Common myeloid progenitor, CD34-positive (primary cell): ENCODE data around the gene GRK5.
"Not testable (repeated sequence)": the region's sequence is repeated elsewhere in the genome, so short reads cannot be mapped to it uniquely, and the experiment has no call there.

Experiments
- CTCF ChIA-PET: fragments of 350-600 bp; sonication (Branson Sonifier 250); formaldehyde crosslinking; loops from one replicate; lab custom pipeline; 2021; ENCODE audit warnings: antibody characterized with exemption; lab: Charles Lee
- POLR2A ChIA-PET: fragments of 350-600 bp; sonication (Branson Sonifier 250); formaldehyde crosslinking; loops from one replicate; lab custom pipeline; 2021; ENCODE audit warnings: antibody characterized with exemption; lab: Charles Lee
- DNase-seq, 3 donors: peaks; one replicate each; pipeline versions ENCODE4 v3.0.0 to v3.0.0-alpha.2; 2013
- H3K27ac ChIP-seq, 2 experiments: 1 replicate in 1 of 2; 2 replicates in 1 of 2; pipeline ENCODE4 v1.7.0; 2013; ENCODE audit warnings: inconsistent platforms in 2 of 2, low read length in 2 of 2, mild to moderate bottlenecking in 2 of 2, low read depth in 1 of 2, moderate library complexity in 1 of 2; ENCODE audit not compliant: severe bottlenecking in 2 of 2, insufficient read depth in 1 of 2, poor library complexity in 1 of 2
- H3K27me3 ChIP-seq, 5 experiments: replicated peaks in 2 of 5; 1 replicate in 3 of 5; 2 replicates in 2 of 5; pipeline versions ENCODE4 v1.6.1 to v1.7.0; 2013; ENCODE audit warnings: low read length in 4 of 5, mild to moderate bottlenecking in 2 of 5, moderate library complexity in 2 of 5, inconsistent platforms in 1 of 5; ENCODE audit not compliant: insufficient read depth in 5 of 5, control insufficient read depth in 4 of 5
- H3K36me3 ChIP-seq, 4 experiments: 1 replicate in 2 of 4; 2 replicates in 2 of 4; pipeline versions ENCODE4 v1.6.1 to v1.7.0; 2013; ENCODE audit warnings: low read length in 3 of 4, control low read depth in 1 of 4, mild to moderate bottlenecking in 1 of 4; ENCODE audit not compliant: control insufficient read depth in 4 of 4, insufficient read depth in 4 of 4
- H3K4me1 ChIP-seq, 4 experiments: 1 replicate in 3 of 4; 2 replicates in 1 of 4; pipeline versions ENCODE4 v1.6.1 to v1.7.1; 2013; ENCODE audit warnings: low read length in 3 of 4, mild to moderate bottlenecking in 3 of 4, control low read depth in 1 of 4, inconsistent platforms in 1 of 4, moderate library complexity in 1 of 4; ENCODE audit not compliant: control insufficient read depth in 4 of 4, insufficient read depth in 4 of 4; ENCODE audit errors: control extremely low read depth in 1 of 4
- H3K4me3 ChIP-seq, 7 experiments: 1 replicate in 4 of 7; 2 replicates in 3 of 7; pipeline versions ENCODE4 v1.5.1 to v1.7.0; 2013; ENCODE audit warnings: mild to moderate bottlenecking in 7 of 7, low read length in 6 of 7, moderate library complexity in 6 of 7, inconsistent platforms in 2 of 7, low read depth in 2 of 7, control low read depth in 1 of 7; ENCODE audit not compliant: insufficient read depth in 4 of 7, control insufficient read depth in 1 of 7; ENCODE audit errors: extremely low read depth in 1 of 7
- H3K9me3 ChIP-seq, 5 experiments: 1 replicate in 4 of 5; 2 replicates in 1 of 5; pipeline versions ENCODE4 v1.6.1 to v1.7.1; 2013; ENCODE audit warnings: low read length in 4 of 5, mild to moderate bottlenecking in 2 of 5, inconsistent platforms in 1 of 5, low read depth in 1 of 5, moderate library complexity in 1 of 5; ENCODE audit not compliant: control insufficient read depth in 4 of 5, insufficient read depth in 2 of 5; ENCODE audit errors: control extremely low read depth in 1 of 5
- WGBS: methylation state at CpG from one replicate; pipeline ENCODE4 v1.1.5; 2013; ENCODE audit not compliant: insufficient coverage; 5-methylcytosine and 5-hydroxymethylcytosine counted together

GRK5 gene

DNA sequence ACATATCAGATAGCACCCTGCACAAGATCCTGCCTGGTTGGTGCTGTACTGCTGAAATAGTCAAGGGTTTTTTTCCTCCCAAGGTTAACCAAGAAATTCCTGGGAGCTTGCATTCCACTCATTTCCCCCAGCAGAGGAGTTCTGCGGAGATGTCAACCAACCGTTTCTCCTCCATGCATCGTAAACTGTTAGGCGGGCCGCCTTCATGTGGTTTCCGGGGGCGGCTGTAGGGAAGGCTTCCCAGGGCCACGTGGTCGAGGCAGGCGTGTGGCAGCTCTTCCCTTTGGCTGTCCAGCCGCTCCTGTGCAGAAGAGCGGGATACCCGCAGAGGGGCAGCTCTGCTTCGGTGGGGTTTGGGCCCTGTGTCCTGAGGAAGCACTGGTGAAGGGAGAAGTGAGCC lies 221.4 kb downstream of the GRK5 start:
- H3K4me3 ChIP-seq = no peak overlapping the region
- DNase-seq = no peak
- POLR2A ChIA-PET = no interaction called here
- peaks cover 0 to 15% (median 12%) of the 10 kb centered on the region in 4 experiments for H3K4me1 ChIP-seq
- CTCF ChIA-PET = interaction anchor here (1.2 to 4.8 kb wide), 3 partner anchors 9 to 230 kb away, joined by 3 to 32 read pairs (median 4); no protein-coding TSS in a partner anchor
- H3K27me3 ChIP-seq = peaks cover 0 to under 1% (median 0%) of the 10 kb centered on the region in 5 experiments
- H3K9me3 ChIP-seq = peaks cover 0 to 5% (median 3%) of the 10 kb centered on the region in 5 experiments
- H3K36me3 ChIP-seq = peaks cover 0 to 10% (median 0%) of the 10 kb centered on the region in 4 experiments
- 65% methylated on average over 13 of the region's 14 CpGs for WGBS
- no peak overlapping the region for H3K27ac ChIP-seq

DNA sequence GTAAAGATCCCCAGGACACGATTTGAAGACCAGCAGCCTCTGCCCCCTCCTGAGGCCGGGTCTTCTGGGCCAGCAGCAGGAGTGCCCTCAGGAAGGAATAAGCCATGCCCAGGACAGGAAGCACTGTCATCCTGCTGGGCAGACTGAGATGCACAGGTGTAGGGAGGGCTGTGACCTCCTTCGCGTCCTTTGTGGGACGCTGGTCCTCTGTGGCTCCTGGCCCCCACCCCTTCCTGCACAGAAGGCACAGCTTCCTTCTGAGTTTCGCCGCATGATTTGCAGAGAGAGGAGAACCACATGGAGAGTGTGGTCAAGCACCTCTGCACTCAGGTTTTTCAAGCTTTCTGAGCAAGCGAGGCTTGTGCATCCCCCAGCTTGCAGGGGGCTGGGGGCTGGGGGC lies 222.4 kb downstream of the GRK5 start:
- DNase-seq = peak in 2 of 3 donors; percentile 23 to 27
- 44% methylated on average over 7 of the region's 8 CpGs for WGBS
- no peaks in the 10 kb centered on the region for H3K27me3 ChIP-seq
- H3K9me3 ChIP-seq = peaks cover 0 to 9% (median 5%) of the 10 kb centered on the region in 5 experiments
- H3K4me3 ChIP-seq = no peak overlapping the region
- ChIA-PET POLR2A (no interaction called here), CTCF (interaction anchor here (1.4 to 4.8 kb wide), 2 partner anchors 10 to 231 kb away, joined by 4 to 32 read pairs; no protein-coding TSS in a partner anchor)
- peaks cover 0 to 15% (median 12%) of the 10 kb centered on the region in 4 experiments for H3K4me1 ChIP-seq
- H3K27ac ChIP-seq = no peak overlapping the region
- H3K36me3 ChIP-seq = peaks cover 0 to 10% (median 0%) of the 10 kb centered on the region in 4 experiments

DNA sequence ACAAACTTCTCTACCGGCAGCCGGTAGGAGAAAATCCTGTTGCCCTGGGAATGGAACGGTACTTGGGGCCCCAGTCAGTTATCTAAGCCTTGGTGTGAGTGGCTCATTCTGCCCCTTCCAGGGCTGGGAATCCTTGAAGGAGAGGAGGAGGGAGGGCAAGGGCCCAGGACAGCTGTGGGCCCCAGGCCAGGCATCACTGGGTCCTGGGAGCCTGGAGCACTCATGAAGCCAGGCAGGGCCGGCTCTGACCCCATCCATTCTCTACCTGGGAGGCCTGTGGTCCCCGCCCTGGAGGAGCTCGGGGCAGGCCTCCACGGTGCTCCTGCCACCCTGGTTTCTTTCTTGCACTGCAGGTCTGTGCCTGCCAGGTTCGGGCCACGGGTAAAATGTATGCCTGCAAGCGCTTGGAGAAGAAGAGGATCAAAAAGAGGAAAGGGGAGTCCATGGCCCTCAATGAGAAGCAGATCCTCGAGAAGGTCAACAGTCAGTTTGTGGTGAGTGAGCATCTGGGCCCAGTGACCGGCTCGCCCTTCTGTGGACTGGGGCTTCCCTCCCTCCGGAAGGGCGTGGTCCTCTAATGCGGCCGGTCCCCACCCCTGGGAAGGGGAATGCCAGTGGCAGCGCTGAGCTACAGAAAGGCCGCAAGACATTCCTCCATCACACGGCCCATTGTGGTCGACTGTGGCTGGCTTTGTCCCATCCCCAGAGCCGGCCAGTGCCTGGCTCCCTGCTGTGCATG lies 223.8 kb downstream of the GRK5 start:
- H3K27ac ChIP-seq = no peak overlapping the region
- peaks cover 0 to 10% (median 0%) of the 10 kb centered on the region in 4 experiments for H3K36me3 ChIP-seq
- CTCF ChIA-PET = interaction anchor here (1.1 to 4.8 kb wide), 6 partner anchors 11 to 241 kb away, joined by 3 to 32 read pairs (median 6); partner anchors contain the start of gene GRK5
- POLR2A ChIA-PET = no interaction called here
- H3K27me3 ChIP-seq = no peaks in the 10 kb centered on the region
- H3K4me1 ChIP-seq = peaks cover 0 to 15% (median 12%) of the 10 kb centered on the region in 4 experiments
- no peak overlapping the region for H3K4me3 ChIP-seq
- DNase-seq = no peak
- WGBS = 95% methylated on average over 20 of the region's 22 CpGs
- H3K9me3 ChIP-seq = peaks cover 0 to 11% (median 9%) of the 10 kb centered on the region in 5 experiments

DNA sequence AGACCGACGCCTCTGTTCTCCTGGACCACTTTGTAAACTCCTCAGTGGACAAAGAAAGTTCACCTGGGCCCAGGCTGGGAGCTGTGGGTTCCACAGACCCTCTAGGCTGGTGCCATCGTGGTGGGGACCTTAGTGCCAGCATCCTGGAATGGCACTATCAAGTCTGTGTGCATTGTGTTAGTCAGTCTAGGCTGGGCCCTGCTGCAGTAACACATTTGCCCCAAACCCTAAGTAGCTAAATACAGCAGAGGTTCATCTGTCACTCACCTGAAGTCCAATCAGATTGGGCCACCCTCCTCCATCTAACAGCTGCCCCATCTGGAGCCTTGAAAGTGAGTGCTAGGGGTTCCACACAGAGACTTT lies 224.4 kb downstream of the GRK5 start:
- ChIA-PET CTCF (interaction anchor here (1.1 to 4.8 kb wide), 6 partner anchors 12 to 242 kb away, joined by 3 to 32 read pairs (median 6); partner anchors contain the start of gene GRK5), POLR2A (no interaction called here)
- Histone ChIP-seq H3K27me3 (no peaks in the 10 kb centered on the region), H3K36me3 (peaks cover 0 to 9% (median 0%) of the 10 kb centered on the region in 4 experiments), H3K27ac (no peak overlapping the region), H3K4me3 (no peak overlapping the region), H3K9me3 (peaks cover 0 to 11% (median 9%) of the 10 kb centered on the region in 5 experiments), H3K4me1 (peaks cover 0 to 15% (median 12%) of the 10 kb centered on the region in 4 experiments)
- DNase-seq = no peak
- 100% methylated on average over 3 of the region's 3 CpGs for WGBS

DNA sequence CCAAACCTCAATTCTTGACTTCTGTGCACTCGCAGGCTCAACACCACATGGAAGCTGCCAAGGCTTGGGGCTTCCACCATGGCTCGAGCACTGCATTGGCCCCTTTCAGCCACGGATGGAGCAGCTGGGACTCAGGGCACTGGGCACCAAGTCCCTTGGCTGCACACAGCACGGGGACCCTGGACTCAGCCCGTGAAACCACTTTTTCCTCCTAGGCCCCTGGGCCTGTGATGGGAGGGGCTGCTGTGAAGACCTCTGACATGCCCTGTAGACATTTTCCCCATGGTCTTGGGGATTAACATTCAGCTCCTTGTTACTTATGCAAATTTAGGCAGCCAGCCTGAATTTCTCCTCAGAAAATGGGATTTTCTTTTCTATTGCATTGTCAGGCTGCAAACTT lies 227.6 kb downstream of the GRK5 start:
- H3K9me3 ChIP-seq = peaks cover 0 to 11% (median 9%) of the 10 kb centered on the region in 5 experiments
- H3K27me3 ChIP-seq, H3K36me3 ChIP-seq, H3K4me1 ChIP-seq, H3K27ac ChIP-seq, POLR2A ChIA-PET, DNase-seq, H3K4me3 ChIP-seq: not testable (repeated sequence)
- CTCF ChIA-PET = interaction anchor here (1.0 to 3.6 kb wide), 2 partner anchors 10 to 236 kb away, joined by 3 to 11 read pairs; no protein-coding TSS in a partner anchor
- 98% methylated on average over 5 of the region's 5 CpGs for WGBS

DNA sequence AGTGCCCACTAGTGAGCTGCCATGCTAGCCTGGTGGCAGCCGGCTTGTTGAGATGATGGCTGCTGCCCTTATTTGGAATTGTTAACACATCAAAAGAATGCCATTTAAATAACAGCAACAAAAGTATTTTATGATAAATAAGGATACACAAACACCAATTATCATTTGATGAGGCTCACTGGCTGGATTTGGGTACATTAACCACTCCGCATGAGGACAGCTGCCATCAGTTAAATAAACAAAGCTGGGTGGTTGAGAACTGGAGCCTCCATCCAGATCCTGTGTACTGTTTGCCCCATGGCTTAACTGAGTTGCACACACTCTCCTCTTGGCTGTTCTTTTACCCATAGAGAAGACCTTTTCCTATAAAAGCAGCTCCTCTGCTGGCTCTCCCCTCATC lies 231.3 kb downstream of the GRK5 start:
- WGBS = 100% methylated on average over 1 of the region's 2 CpGs
- H3K27me3 ChIP-seq = no peaks in the 10 kb centered on the region
- H3K9me3 ChIP-seq = peaks cover 0 to 8% (median 6%) of the 10 kb centered on the region in 5 experiments
- H3K27ac ChIP-seq = no peak overlapping the region
- no peaks in the 10 kb centered on the region for H3K36me3 ChIP-seq
- ChIA-PET CTCF (interaction anchor here (1.2 to 4.6 kb wide), 2 partner anchors 239 to 294 kb away, joined by 3 to 27 read pairs; no protein-coding TSS in a partner anchor), POLR2A (no interaction called here)
- peaks cover 0 to 2% (median 0%) of the 10 kb centered on the region in 4 experiments for H3K4me1 ChIP-seq
- DNase-seq = no peak
- no peak overlapping the region for H3K4me3 ChIP-seq

DNA sequence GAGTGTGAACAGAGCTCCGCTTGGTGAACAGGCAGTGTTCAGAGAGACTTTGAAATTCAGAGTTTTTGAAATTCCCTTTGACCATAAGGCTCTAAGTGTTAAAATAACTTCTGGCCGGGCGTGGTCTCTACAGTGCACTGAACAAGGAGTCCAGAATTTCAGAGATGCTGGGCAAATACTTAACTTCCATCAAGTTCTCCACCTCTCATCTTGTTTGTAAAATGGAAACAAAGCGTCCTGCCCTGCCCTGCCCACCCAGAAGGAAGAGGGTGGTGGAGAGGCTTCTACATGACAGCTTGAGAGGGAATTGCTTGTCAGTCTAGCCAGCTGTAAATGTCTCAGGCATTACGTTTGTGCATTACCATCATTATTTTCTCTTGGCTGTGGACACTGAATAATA lies 232.6 kb downstream of the GRK5 start:
- ChIA-PET CTCF (interaction anchor here (1.2 to 4.6 kb wide), 3 partner anchors 21 to 295 kb away, joined by 3 to 27 read pairs (median 4); no protein-coding TSS in a partner anchor), POLR2A (no interaction called here)
- peaks cover 0 to 2% (median 0%) of the 10 kb centered on the region in 4 experiments for H3K4me1 ChIP-seq
- H3K9me3 ChIP-seq = peaks cover 0 to 3% (median 0%) of the 10 kb centered on the region in 5 experiments
- no peaks in the 10 kb centered on the region for H3K36me3 ChIP-seq
- 100% methylated on average over 2 of the region's 5 CpGs for WGBS
- no peak overlapping the region for H3K27ac ChIP-seq
- H3K4me3 ChIP-seq = no peak overlapping the region
- DNase-seq = no peak
- no peaks in the 10 kb centered on the region for H3K27me3 ChIP-seq
